GM23248 (cell line): ENCODE results near the gene KRT23.

Source experiments
- EZH2 ChIP-seq: fragments of 200-600 bp; sonication (generic); IDR thresholded peaks from 2 replicates; pipeline ENCODE4 v1.6.1; 2018; ENCODE audit warnings: antibody characterized with exemption, mild to moderate bottlenecking; ENCODE audit not compliant: insufficient read depth, poor library complexity, severe bottlenecking
- EZH2phosphoT487 ChIP-seq: fragments of 200-600 bp; sonication (generic); IDR thresholded peaks from 2 replicates; pipeline ENCODE4 v1.6.1; 2018; ENCODE audit warnings: antibody characterized with exemption, moderate library complexity, mild to moderate bottlenecking, low read depth; ENCODE audit not compliant: insufficient read depth

DNA sequence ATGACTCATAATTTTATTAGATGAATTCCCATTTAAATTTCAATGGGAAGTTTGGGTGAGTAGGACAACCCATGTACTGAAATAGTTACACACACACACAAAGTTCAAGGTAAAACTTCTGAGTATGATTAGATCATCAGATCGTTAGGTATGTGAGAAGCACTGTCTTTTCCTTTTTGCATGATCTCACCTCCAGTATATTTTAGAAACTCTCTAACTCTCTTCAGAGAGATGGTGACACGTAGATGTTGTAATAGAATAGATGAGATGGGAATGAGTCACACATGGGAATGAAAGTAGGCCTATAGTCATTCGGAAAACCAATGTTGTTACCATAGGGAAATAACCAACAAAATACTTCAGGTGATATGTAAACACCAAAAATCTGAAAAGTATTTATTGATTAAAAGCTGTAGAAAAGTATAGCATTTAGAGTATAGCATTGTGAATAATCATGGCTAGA lies 22.2 kb downstream of the KRT23 start:
- TF ChIP-seq EZH2 (no peak), EZH2phosphoT487 (no peak)
